C4-2B (cell line): ENCODE data around the gene SPAG4.

Experiments used
- H3K27ac ChIP-seq: fragments of 450-650 bp; 2 replicates; pipeline ENCODE4 v1.5.1; 2017
- CTCF ChIP-seq: fragments of 450-650 bp; conservative IDR thresholded peaks from 2 replicates; pipeline ENCODE4 v1.5.1; 2017; ENCODE audit warnings: mild to moderate bottlenecking
- ZFX ChIP-seq: fragments of 450-650 bp; IDR thresholded peaks from 2 replicates; pipeline ENCODE4 v1.6.1; 2017

Gene SPAG4

GRCh38 chr20:35615667-35616464 is at the start of gene SPAG4:
SPAG4 (plus strand) TSS chr20:35615829; CDS start chr20:35616004, 175 bp downstream.
- H3K27ac ChIP-seq: peak within 1 kb of the TSS; percentile 77
- TF ChIP-seq CTCF (no peak), ZFX (peak; percentile 76; the same call in 1 of the 2 replicates)

GRCh38 chr20:35568645-35569044 is 47.0 kb upstream of the SPAG4 start:
- no peak overlapping the region for H3K27ac ChIP-seq
- TF ChIP-seq CTCF: no peak; the same call in 1 of the 2 replicates
- TF ChIP-seq ZFX: no peak

GRCh38 chr20:35571555-35571954 is 44.1 kb upstream of the SPAG4 start:
- no peak overlapping the region for H3K27ac ChIP-seq
- no peak for TF ChIP-seq CTCF
- TF ChIP-seq ZFX: no peak

- TF ChIP-seq CTCF: no peak
- no peak for TF ChIP-seq ZFX
- no peak overlapping the region for H3K27ac ChIP-seq
Observed at GRCh38 chr20:35572838-35573237, 42.8 kb upstream of the SPAG4 start.

- H3K27ac ChIP-seq: peak overlapping the region; percentile 51
- no peak for TF ChIP-seq CTCF
Observed at GRCh38 chr20:35575958-35576357, 39.7 kb upstream of the SPAG4 start.

GRCh38 chr20:35576816-35577215 is 38.8 kb upstream of the SPAG4 start:
- H3K27ac ChIP-seq: no peak overlapping the region
- TF ChIP-seq CTCF (no peak), ZFX (no peak)

- TF ChIP-seq CTCF (no peak), ZFX (no peak)
- no peak overlapping the region for H3K27ac ChIP-seq
Observed at GRCh38 chr20:35578469-35578868, 37.2 kb upstream of the SPAG4 start.
